CD4-positive, alpha-beta T cell (primary cell): ENCODE results near the gene NDUFS7. TPM values are rescaled to one million over a fixed set of nuclear protein-coding genes. Genes with fewer than 3 reads are reported as not detected.
A peak's percentile ranks its signal among the peaks of the same experiment; 100 is the strongest.

Source experiments
- ATAC-seq: fragments of 200-7000 bp; cut with Tn5 transposase; one replicate; pipeline ENCODE4 v1.10.0; 2022; ENCODE audit warnings: mild to moderate bottlenecking; ENCODE audit not compliant: poor library complexity
- CTCF ChIA-PET: fragments of 350-600 bp; sonication (Branson Sonifier 250); formaldehyde crosslinking; loops from one replicate; lab custom pipeline; 2021; ENCODE audit warnings: antibody characterized with exemption, inconsistent platforms; lab: Charles Lee
- POLR2A ChIA-PET: fragments of 350-600 bp; sonication (Branson Sonifier 250); formaldehyde crosslinking; loops from one replicate; lab custom pipeline; 2021; ENCODE audit warnings: antibody characterized with exemption, inconsistent platforms; lab: Charles Lee
- DNase-seq, 14 experiments: peaks; one replicate each; pipeline ENCODE4 v3.0.0-alpha.2; 2013 to 2020; ENCODE audit warnings: mixed read lengths in 2 of 14
- H3K27ac ChIP-seq, 2 donors: one replicate each; pipeline versions ENCODE4 v1.5.1 to v1.7.0; 2013; ENCODE audit warnings: low read length in 2 of 2, low read depth in 1 of 2, mild to moderate bottlenecking in 1 of 2
- H3K27me3 ChIP-seq, 2 experiments: 1 replicate in 1 of 2; 2 replicates in 1 of 2; pipeline versions ENCODE4 v1.6.1 to v1.7.0; 2013; ENCODE audit warnings: low read length in 2 of 2, control low read depth in 1 of 2, mild to moderate bottlenecking in 1 of 2, moderate library complexity in 1 of 2; ENCODE audit not compliant: insufficient read depth in 2 of 2, control insufficient read depth in 1 of 2
- H3K36me3 ChIP-seq: one replicate; pipeline ENCODE4 v1.6.1; 2013; ENCODE audit warnings: low read length, control low read depth; ENCODE audit not compliant: insufficient read depth
- H3K4me1 ChIP-seq: one replicate; pipeline ENCODE4 v1.6.1; 2013; ENCODE audit warnings: low read length, control low read depth; ENCODE audit not compliant: insufficient read depth
- H3K4me3 ChIP-seq: one replicate; pipeline ENCODE4 v1.5.1; 2013; ENCODE audit warnings: mild to moderate bottlenecking, low read length, moderate library complexity
- H3K9me3 ChIP-seq, 2 experiments: 1 replicate in 1 of 2; 2 replicates in 1 of 2; pipeline versions ENCODE4 v1.6.1 to v1.7.0; 2013; ENCODE audit warnings: low read length in 2 of 2, mild to moderate bottlenecking in 2 of 2, control low read depth in 1 of 2, moderate library complexity in 1 of 2; ENCODE audit not compliant: control insufficient read depth in 1 of 2, insufficient read depth in 1 of 2
- H3K27ac Mint-ChIP-seq: one replicate; pipeline ENCODE4 v1.8.0; 2020; ENCODE audit warnings: mixed read lengths
- H3K27me3 Mint-ChIP-seq: one replicate; pipeline ENCODE4 v1.8.0; 2021; ENCODE audit warnings: mixed read lengths
- H3K36me3 Mint-ChIP-seq: one replicate; pipeline ENCODE4 v1.8.0; 2021; ENCODE audit warnings: low read depth, mixed read lengths
- H3K4me1 Mint-ChIP-seq: one replicate; pipeline ENCODE4 v1.8.0; 2021; ENCODE audit warnings: low read depth, mixed read lengths
- H3K4me3 Mint-ChIP-seq: one replicate; pipeline ENCODE4 v1.8.0; 2020; ENCODE audit warnings: mild to moderate bottlenecking, mixed read lengths
- H3K9me3 Mint-ChIP-seq: one replicate; pipeline ENCODE4 v1.8.0; 2020; ENCODE audit warnings: mixed read lengths
- intact Hi-C, 2 experiments: fragments of 100-400 bp; cut with DNase I in 1 of 2; cut with micrococcal nuclease in 1 of 2; formaldehyde crosslinking; loops; one replicate each; pipeline versions ENCODE4 v1.15.1 to v1.9.0; 2023 to 2025; cut with DNase I, micrococcal nuclease
- total RNA-seq, 174 experiments: library from RNA in 2 of 174; stranded (reverse) in 2 of 174; gene quantifications; one replicate each; pipeline ENCODE4 v1.2.3 and lab custom pipeline; 2021 to 2026
- TF ChIP-seq, protein P1 (sequence below): fragments of 200-600 bp; IDR thresholded peaks from one replicate; pipeline ENCODE4 v1.8.0; 2022; ENCODE audit warnings: antibody characterized with exemption, mild to moderate bottlenecking

NDUFS7 gene
- total RNA-seq, 2 experiments from 2014 or later: 40.0 to 42.6 TPM

- CTCF ChIA-PET: no interaction called here
- intact Hi-C loops: no loop called here
- POLR2A ChIA-PET: interaction anchor here (0.8 kb wide), 1 partner anchor 16 kb away, joined by 3 read pairs; no protein-coding TSS in a partner anchor
- no peaks in the 10 kb centered on the region for H3K9me3 ChIP-seq
- ATAC-seq: no peak
- H3K4me3 Mint-ChIP-seq: peak overlapping the region; percentile 96
- H3K27ac Mint-ChIP-seq: peak overlapping the region; percentile 97
- peaks cover 51% of the 10 kb centered on the region for H3K36me3 ChIP-seq
- peaks cover 70% of the 10 kb centered on the region for H3K4me1 Mint-ChIP-seq
- no peaks in the 10 kb centered on the region for H3K27me3 ChIP-seq
- H3K36me3 Mint-ChIP-seq: peaks cover 59% of the 10 kb centered on the region
- peak overlapping the region in 1 of 2 donors; percentile 22 for H3K27ac ChIP-seq
- peaks cover 88% of the 10 kb centered on the region for H3K4me1 ChIP-seq
- DNase-seq: no peak
- H3K27me3 Mint-ChIP-seq: no peaks in the 10 kb centered on the region
- no peaks in the 10 kb centered on the region for H3K9me3 Mint-ChIP-seq
- TF ChIP-seq, protein P1, sequence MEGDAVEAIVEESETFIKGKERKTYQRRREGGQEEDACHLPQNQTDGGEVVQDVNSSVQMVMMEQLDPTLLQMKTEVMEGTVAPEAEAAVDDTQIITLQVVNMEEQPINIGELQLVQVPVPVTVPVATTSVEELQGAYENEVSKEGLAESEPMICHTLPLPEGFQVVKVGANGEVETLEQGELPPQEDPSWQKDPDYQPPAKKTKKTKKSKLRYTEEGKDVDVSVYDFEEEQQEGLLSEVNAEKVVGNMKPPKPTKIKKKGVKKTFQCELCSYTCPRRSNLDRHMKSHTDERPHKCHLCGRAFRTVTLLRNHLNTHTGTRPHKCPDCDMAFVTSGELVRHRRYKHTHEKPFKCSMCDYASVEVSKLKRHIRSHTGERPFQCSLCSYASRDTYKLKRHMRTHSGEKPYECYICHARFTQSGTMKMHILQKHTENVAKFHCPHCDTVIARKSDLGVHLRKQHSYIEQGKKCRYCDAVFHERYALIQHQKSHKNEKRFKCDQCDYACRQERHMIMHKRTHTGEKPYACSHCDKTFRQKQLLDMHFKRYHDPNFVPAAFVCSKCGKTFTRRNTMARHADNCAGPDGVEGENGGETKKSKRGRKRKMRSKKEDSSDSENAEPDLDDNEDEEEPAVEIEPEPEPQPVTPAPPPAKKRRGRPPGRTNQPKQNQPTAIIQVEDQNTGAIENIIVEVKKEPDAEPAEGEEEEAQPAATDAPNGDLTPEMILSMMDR: no peak
- no peak overlapping the region for H3K4me3 ChIP-seq
Measured at GRCh38 chr19:1412323-1412923, 28.7 kb downstream of the NDUFS7 start.

DNA sequence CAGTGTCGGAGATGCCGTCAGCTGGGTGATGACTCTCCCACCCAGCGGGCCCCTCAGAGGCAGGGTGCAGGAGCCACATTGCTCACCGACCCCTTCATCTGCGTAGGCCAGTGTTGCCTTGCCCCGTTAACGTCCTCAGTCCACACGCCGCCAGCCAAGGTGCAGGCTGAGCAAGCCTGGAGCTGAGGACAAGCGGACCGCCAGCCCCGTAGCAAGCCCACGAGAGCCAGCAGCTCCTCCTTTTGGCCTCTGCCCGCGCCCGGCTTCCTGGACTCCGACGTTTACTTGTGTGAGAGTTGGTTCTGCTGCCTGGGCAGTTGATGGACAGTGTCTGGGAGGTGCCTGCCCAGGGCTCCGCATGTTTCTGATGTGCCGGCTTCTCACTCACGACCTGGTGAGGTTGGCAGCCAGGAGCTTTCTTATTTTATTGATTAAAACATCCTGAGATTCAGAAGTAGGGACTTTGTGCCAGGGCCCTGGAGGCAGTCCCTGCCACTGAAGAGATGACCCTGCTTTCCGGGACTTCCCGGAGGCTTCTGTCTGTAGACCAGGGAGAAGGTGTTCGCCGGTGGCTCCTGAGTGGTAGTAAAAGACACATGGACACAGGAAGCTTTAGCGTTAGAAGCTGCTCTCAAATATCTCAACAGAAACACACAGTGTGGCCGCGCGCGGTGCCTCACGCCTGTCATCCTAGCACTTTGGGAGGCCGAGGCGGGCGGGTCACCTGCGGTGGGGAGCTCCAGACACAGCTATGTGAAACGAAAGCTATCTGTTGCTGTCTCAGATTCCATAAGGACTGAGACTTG lies 29.5 kb downstream of the NDUFS7 start:
- H3K4me1 ChIP-seq: peaks cover 93% of the 10 kb centered on the region
- CTCF ChIA-PET: interaction anchor here (0.7 kb wide), 1 partner anchor 76 kb away, joined by 3 read pairs; no protein-coding TSS in a partner anchor
- Mint-ChIP-seq H3K27ac (peak overlapping the region; percentile 67), H3K4me3 (peak overlapping the region; percentile 62), H3K4me1 (peaks cover 74% of the 10 kb centered on the region), H3K36me3 (peaks cover 66% of the 10 kb centered on the region), H3K9me3 (no peaks in the 10 kb centered on the region), H3K27me3 (no peaks in the 10 kb centered on the region)
- no peak for ATAC-seq
- H3K27ac ChIP-seq: no peak overlapping the region
- H3K4me3 ChIP-seq: no peak overlapping the region
- no peaks in the 10 kb centered on the region for H3K9me3 ChIP-seq
- DNase-seq: peak in 1 of 14 experiments; percentile 25
- no peaks in the 10 kb centered on the region for H3K27me3 ChIP-seq
- peaks cover 59% of the 10 kb centered on the region for H3K36me3 ChIP-seq
- intact Hi-C loops: no loop called here
- TF ChIP-seq, protein P1: no peak
- POLR2A ChIA-PET: interaction anchor here (0.8 to 1.5 kb wide), 2 partner anchors 16 to 138 kb away, joined by 3 read pairs; partner anchors contain the start of gene FAM174C

- Mint-ChIP-seq H3K27ac (peak overlapping the region; percentile 76), H3K9me3 (no peaks in the 10 kb centered on the region), H3K36me3 (peaks cover 72% of the 10 kb centered on the region), H3K27me3 (no peaks in the 10 kb centered on the region), H3K4me3 (peak overlapping the region; percentile 42), H3K4me1 (peaks cover 47% of the 10 kb centered on the region)
- POLR2A ChIA-PET: no interaction called here
- peaks cover 65% of the 10 kb centered on the region for H3K4me1 ChIP-seq
- no peaks in the 10 kb centered on the region for H3K9me3 ChIP-seq
- CTCF ChIA-PET: no interaction called here
- H3K36me3 ChIP-seq: peaks cover 66% of the 10 kb centered on the region
- H3K27me3 ChIP-seq: no peaks in the 10 kb centered on the region
- H3K4me3 ChIP-seq: no peak overlapping the region
- H3K27ac ChIP-seq: no peak overlapping the region
- TF ChIP-seq, protein P1: no peak
- intact Hi-C loops: no loop called here
- no peak for DNase-seq
- no peak for ATAC-seq
Measured at GRCh38 chr19:1416014-1416841, 32.5 kb downstream of the NDUFS7 start.
